Umbilical cord (tissue), 2 donors: Measurements from ENCODE around the gene ADAMTS1. TPM values are rescaled to one million over a fixed set of nuclear protein-coding genes. Genes with fewer than 3 reads are reported as not detected.
A peak's percentile ranks its signal among the peaks of the same experiment; 100 is the strongest.

Experiments used
- DNase-seq: peaks from one replicate; pipeline ENCODE4 v3.0.0-alpha.2; 2015; ENCODE audit warnings: low spot score
- total RNA-seq: library from RNA; depleted of rRNA; stranded (reverse); fragments of >200 nt; gene quantifications from one replicate; pipeline ENCODE4 v1.2.3, GENCODE V29; 2014; ENCODE audit warnings: low replicate concordance; ENCODE audit not compliant: insufficient read depth

Gene ADAMTS1
- total RNA-seq, 1 donor from 2014 or later = 211 TPM

DNA sequence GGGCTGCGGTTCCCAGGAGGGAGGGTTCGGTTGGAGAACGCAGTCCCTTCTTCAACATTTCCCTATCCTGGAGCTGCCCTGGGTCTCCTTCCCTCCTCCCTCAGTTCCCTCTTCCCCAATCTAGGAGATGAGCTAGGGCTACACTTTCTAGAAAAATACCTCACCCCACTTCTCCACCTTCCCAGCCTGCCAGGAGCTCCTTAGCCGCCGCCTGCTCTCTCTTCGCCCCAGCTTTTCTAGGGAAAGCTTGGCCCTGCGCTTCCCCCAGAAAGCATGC, 488 bp upstream of the ADAMTS1 start:
- no peak for DNase-seq

DNA sequence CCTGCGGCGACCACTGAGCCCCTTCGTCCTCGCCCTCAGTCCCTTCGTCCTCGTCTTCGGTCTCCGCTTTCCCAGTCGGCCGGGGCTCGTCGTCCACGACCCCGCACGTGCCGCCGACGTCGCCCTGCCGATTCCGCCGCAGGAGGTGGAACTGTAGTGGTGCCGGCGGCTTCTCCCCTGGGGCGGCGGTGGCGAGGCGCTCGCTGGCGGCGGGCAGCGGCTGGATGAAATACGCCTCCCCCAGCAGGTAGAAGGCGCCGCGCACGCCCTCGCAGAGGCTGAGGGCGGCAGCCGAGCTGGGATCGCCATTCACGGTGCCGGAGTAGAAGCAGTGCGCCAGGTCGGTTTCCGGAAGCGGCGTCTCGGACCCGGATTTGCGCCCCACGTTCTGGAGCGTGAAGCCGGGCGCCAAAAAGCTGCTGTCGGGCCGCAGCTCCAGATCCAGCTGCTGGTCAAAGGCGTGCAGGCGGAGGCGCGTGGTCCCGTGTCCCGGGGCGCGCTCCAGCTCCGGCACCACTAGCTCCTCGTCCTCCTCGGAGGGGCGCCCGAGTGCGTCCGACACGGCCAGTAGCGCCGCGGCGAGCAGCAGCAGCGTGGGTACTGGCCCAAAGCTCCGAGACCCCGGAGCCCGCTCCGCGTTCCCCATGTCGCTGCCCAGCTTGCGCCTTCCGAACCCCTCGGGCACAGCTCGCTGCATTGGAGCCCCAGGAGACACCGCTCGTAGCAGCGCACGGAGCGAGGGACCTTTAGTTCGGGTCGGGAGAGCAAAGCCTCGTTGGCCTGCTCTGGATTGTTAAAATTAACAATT, 747 bp downstream of the ADAMTS1 start:
- DNase-seq = peak; percentile 53

DNA sequence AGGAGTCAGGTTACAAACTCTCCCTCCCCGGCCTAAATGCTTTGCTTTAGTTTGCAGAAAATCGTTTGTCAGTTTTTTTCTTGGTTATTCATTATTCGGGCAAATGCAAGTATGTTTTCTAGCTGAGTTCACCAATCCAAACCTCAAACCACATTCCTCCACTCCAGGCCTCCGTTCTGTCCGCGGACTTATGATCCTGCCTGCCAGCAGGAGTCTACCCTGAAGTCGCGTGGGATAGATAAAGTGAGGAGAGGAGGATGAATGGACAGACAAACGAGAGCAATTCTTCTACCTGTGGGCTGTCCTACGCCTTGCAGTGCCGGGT, 1.3 kb downstream of the ADAMTS1 start:
- DNase-seq = peak; percentile 51

DNA sequence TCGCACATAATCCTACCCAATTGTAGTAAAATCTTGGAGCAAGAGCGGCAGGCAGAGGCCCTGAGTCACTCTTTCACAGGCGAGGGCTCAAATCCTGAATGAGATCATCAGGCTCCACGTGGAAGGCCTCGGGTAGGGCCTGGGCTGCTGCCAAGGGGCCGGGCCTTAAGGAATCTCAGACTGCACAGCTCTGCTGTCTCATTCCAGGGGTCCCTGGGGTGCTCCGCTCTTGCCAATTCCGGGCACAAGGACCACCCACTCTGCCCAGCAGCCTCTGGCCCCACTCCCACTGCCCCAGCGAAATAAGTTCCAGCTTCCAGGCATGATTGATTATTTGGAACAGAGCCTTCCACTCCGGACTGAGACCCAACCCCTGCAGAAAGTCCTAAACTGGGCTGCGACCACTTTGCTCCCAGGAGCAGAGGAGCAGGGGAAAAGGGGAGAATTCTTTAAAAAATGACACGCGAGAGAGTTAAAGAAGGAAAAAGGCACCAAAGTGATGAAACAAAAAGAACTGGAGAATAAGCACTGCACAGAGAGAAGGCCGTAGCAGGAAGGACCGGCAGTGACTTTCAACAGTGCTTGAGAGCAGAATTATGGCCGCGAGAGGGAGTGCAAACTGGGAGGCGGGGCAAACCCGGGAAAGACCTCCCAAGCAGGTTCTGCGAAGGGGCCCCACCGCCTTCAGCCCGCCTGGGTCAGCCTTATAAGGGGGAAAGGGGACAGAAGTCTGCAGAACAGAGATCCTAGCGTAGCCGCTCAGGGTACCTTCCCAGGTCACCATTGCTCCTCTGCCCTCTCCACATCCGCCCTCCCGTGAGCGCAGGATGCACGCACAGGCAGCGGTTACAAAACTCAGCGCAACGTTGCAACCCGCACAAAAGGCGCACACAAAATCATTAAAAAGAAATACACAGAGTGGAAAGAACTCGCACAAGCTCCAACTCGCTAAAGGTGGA, 2.0 kb downstream of the ADAMTS1 start:
- DNase-seq = peak; percentile 98

DNA sequence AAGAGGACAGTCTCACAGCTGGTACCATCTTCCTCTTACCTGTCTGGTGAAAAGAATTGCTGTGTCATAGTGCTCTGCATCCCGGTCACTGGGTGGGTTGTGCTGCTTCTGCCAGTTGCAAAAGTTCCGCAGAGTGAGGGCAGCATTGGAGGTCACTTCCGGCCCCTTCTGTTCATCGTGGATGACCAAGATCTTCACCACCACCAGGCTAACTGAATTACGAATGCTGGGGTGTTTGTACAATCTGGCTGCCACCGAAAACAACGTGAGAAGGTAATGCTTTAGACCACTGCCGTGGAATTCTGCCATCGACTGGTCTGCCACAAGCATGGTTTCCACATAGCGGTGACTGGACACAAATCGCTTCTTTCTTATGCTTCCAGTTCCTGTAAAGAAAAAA, 2.9 kb downstream of the ADAMTS1 start:
- peak; percentile 31 for DNase-seq

DNA sequence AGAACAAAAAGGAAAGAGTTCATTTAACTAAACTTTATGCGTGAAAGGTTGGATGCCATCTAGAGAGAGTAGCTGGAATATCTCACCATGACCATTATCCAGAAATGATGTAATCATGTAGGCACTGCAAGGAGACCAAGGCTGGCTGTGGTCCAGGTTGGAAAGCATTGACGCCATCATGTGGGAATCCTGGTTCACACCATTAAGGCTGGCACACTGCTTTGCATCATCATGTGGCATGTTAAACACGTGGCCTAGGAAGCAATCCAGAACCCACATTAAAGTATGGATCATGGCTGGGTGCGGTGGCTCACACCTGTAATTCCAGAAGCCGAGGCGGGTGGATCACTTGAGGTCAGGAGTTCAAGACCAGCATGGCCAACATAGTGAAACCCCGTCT, 4.3 kb downstream of the ADAMTS1 start:
- DNase-seq = peak; percentile 55

DNA sequence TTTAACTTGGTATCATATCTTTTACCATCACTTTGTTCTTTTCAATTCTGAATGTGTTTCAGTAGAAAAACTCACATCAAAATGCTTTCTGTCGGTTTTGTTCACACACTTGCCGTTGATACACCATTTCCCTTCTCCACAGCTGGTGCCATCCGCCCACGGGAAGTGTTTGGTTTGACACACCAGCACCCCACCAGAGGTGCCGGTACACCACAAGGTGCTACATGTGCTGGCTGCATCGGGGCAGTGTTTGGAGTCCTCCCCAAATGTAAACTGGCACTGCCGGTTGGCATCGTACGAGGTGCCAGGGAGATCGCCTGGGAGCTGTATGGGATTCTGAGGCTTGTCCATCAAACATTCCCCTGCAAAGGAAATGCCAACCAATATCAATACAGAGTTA, 5.0 kb downstream of the ADAMTS1 start:
- DNase-seq = no peak

DNA sequence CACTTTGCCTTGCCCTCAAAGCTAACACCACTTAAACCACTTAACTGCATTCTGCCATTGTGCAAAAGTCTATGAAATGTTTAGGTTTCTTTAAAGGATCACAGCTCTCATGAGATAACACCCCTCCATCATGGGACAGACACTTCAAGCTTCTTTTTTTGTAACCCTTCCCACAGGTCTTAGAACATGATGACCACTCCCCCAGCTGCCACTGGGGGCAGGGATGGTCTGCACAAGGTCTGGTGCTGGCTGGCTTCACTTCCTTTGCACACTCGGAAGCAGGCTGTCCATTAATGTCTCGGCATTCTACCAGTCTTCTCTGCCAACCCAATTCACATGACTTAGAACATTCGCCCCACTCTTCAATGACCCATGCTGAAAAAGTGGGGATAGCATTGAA, 7.7 kb downstream of the ADAMTS1 start:
- no peak for DNase-seq

DNA sequence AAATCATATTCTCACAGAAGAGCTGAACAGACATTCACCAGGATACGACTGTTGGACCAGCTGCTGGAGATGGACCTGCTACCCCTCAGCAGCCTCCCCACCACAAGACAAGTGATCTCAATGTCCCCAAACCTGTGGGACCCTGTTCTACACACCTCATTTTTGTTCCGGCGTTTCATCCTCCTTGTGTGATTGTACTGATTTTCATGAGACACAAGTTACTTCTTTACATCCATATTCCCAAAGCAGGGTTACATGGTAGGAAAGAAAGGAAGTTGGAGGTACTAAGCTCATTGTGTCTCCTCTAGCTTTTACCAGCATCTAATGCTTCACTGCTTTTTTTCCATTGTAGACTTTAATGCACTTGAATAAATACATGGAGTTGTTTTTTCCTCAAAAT, 8.7 kb downstream of the ADAMTS1 start:
- DNase-seq = no peak

DNA sequence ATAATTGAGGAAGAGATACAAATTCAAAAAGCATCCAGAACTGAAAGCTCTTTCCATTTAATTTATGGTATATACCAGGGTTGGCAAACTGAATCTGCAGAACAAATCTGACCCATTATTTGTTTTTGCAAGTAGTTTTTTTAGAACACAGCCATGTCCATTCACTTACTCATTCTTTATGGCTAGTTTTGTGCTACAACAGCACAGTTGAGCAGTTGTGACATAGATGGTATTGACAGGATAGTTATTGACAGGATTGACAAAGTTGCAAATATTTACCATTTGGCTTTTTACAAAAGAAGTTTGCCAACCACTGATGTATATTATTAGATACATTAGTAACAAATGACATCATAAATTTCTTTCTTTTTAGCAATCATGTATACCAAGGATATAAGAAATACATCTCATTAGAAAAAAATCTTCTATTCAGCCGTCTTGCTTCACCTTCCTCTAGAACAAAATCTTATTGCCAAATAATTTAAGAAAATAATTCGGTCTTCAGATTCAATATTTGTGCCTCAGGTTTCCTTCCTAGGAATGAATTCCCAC, 9.4 kb downstream of the ADAMTS1 start:
- no peak for DNase-seq

DNA sequence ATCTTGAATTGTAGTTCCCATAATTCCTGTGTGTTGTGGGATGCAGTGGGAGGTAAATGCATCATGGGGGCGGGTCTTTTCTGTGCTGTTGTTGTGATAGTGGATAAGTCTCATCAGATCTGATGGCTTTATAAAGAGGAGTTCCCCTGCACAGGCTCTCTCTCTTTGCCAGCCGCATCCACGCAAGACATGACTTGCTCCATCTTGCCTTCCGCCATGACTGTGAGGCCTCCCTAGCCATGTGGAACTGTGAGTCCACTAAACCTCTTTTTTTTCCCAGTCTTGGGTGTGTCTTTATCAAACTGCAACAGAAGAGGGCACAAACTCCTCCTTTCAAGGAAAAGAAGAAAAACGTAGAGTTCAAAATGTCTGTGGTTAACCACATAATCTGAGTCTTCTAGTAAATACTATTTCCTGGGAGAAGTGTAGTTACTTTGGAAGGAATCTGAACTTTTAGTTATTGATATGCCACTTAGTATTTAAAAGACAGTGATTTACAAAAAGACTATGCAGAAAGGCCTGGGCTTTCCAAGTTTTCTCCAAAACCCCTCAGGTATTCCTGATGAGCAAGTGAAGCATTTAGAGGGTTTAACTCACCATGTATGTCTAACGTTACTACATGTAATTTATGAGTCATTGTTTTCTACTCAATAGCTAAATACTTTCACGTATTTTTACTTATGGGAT, 10.0 kb downstream of the ADAMTS1 start:
- DNase-seq = peak; percentile 55

DNA sequence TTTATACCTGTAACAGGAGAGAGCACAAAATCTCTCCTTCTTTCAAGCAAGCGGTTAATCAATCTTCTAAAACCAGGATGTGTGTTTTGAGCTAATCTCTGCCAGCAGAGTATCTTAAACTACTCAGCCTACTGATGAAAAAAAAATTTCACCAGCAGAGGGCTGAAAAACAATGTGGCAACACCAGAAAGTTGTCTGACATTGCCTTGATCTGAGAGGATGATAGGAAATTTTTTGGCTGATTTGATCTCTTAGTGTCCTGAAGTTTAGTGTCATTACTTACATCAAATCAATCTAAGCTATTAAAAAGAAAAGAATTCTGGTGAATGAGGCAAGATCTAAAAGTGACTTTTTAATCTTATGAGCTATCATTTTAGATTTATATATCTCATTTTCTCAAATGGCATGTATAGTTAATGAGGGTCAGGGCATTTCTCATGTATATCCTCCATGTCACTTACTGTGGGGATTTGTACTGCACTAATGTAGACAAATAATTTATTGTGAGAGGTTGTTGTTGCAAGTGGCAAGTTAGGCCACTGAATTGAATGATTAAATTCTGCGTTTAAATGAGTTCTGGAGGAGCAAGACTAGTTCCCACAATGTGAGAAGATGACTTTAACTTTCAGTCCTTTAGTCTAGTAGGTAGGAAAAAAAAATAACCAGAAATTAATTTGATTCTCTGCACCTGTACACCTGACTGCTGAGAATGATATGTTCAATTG, 10.9 kb downstream of the ADAMTS1 start:
- no peak for DNase-seq

DNA sequence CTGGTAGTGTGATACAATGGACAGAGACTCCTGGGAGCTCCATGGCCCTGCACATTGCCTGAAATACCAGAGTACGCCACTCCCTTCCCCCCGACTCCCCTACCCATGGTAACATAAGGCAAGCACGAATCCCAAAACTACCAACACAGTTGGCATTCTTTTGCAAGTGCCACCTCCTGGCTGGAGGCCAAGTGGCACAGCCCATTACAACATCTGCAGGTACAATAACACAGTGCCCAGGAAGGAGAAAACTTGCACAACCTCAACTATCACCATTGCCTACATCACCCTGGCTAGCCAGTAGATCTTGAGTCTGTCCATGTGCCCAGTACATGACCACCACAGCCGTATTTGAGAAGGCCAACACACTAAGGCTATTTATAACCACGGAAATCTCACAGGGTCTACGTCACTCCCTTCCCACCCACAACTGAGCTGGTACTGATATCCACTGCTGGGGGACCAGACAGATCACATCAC, 11.7 kb downstream of the ADAMTS1 start:
- no peak for DNase-seq

DNA sequence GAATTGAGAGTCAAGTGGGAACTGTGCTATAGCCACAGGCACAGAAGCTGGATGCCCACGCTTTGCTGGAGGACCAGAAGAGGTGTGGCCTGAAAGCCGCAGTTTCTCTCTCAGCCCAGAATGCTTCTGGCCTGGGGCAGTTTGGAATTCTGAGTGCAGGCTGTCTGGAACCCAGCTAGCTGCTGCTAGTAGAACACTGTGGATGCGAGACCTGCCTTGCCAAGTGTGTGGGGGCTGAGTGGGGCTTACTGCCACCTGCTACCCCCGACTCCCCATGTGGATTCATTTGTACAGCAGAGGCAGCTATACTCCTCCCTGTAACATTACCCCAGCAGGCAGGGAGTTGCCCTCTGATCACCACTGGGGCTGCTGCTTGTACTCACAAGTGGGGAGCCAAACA, 12.2 kb downstream of the ADAMTS1 start:
- no peak for DNase-seq

DNA sequence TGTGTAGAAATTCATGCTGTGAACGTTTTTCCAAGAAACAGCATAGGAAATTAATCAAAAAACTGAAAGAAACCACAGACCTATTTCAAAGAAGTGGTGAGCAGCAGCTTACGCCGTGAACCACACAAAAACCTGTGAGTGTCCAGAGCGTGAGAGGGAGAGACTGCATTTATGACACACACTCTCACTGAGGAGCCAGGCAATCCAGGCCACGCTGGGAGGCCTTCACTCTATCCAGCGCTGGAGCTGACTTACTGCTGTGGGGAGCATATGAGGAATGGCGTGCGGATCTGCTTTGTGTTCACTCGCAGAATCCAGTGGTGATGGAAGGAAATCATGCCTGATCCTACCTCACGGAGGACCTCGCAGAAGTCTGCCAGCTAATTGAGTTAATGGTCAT, 12.7 kb downstream of the ADAMTS1 start:
- DNase-seq = peak; percentile 74

DNA sequence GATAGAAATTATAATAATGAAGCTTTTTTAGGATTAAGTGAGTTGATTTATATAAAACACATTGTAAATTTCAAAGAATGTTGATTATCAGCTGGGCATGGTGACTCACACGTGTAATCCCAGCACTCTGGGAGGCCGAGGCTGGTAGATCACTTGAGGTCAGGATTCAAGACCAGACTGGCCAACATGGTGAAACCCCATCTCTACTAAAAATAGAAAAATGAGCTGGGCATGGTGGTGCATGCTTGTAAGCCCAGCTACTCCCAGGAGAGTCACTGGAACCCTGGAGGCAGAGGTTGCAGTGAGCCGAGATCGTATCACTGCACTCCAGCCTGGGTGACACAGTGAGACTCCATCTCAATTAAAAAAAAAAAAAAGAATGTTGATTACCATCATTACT, 18.4 kb downstream of the ADAMTS1 start:
- no peak for DNase-seq

DNA sequence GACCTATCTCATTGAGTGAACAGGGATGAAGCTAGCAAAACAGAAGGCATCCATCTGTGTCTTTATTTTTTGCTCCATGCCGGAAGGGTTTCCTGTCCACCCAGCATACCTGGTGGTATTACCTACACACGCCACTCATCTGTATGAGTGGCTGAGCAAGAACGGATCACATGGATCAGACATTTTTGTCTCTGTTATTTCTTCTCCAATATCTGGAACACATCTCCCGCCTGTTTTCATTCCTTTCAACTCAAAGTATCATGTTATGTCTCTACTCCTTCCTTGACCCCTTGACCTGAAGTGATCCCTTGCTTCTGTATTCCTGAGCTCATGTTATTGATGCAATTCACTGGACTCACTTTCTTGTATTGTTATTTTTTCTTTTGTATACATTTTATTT, 24.7 kb downstream of the ADAMTS1 start:
- DNase-seq = no peak

DNA sequence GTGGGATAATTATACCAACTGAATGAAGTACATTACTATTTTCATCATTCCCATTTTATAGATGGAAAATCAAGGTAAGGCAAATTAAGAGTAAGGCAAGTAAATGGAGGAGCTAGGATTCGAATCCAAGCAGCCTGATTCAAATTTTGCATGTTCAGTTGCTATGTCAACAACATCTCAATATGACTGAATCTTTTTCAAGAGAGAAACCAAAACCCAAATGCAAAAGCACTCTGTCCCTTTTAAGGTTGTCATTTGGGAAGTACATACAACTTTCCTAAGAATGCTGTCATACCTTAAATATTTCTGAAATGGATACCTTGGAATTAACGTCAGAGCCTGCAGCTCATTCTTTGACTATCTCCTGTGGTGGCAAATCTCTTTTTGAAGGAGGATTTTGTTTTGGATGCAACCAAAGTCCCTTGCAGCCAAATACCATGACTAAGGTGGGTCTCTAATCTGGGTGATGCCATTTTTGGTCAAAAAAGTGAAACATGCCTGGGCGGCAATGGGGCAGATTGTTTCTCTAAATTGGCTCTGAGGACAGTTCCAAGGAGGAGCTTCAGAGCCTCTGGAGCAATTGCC, 25.4 kb downstream of the ADAMTS1 start:
- DNase-seq = no peak

DNA sequence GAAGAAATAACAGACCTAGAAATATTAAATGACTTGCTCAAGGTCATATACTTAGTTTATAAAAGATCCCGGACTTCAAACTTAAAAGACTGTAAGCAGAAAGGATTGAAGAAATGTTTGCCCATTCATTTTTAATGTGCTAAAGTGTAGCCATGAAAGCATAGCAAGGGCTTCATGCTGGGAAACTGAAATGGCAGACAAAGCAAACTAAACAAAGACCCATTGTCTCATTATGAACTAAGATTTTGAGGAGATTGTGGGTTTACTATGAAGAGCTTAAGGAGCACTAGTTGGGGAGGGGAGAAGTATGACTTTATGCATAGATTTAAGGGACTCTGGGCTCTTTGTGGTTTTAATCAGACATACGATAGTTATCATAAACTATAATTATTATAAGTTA, 26.3 kb downstream of the ADAMTS1 start:
- DNase-seq = no peak

DNA sequence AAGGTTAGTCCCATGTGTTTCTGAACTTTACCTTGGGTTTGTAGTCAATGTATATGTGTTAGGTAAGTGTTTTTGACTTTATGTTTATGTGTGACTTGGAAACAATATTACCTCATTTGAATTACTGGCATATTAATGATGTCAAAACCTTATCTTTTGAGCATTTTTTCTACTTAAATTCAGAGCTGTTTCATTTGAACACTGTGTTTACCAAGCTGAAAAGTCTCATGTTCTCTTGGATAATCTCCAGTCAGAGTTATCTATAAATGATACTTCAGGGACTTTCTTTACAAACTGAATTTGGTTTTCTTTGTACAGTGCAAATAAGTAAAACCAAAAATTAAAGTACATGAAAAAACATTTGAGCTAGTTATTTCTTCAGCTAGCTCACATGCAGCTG, 30.0 kb downstream of the ADAMTS1 start:
- DNase-seq = no peak

DNA sequence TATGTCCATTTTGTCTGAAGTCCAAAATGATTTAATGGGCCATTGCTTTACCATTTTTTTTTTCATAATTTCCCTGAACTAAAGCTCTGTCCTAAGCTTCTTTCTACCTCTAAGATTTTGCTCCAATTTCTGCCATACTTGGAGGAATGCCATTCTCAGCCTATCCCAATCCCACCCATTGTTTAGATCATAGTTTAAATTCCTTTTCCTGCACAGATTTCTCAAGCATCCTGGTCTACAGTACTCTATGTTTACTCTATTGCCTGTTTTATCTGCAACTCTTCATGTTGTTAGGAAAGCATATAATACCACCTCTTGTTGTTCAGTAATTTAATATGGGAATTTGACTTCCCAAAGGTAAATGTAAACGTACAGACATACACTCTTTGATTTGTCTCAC, 30.8 kb downstream of the ADAMTS1 start:
- no peak for DNase-seq
